Measurements from ENCODE around the gene AGER. TPM values are rescaled to one million over a fixed set of nuclear protein-coding genes. Genes with fewer than 3 reads are reported as not detected.

Gene AGER
- total and polyA plus RNA-seq, 9 donors = 3.7 to 17.1 (median 10.1) TPM

DNA sequence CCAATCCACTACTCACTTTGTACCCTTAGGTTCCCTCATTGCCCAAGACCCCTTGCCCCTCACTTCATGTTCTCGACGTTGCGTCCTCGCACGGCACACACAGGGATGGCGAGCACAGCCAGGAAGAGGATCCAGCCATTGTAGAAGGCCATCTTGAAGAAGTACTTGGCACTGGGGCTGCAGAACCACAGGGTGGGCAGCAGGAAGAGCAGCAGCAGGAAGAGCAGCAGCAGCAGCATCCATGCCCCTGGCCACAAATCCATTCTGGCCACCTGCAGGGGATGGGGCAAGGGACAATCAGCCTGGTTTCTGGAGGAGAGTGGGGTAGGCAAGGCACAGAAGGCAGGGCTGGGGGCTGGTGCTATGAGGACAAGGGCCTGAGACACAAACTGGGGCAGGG is 12.8 kb downstream of the AGER start:
- Histone ChIP-seq H3K9me3 (replicated peaks; ENCODE audit: control insufficient read depth, low read depth, low read length) (no peaks in the 10 kb centered on the region), H3K27me3 (ENCODE audit: control insufficient read depth, insufficient read depth, low read length) (no peaks in the 10 kb centered on the region), H3K4me1 (ENCODE audit: control insufficient read depth, insufficient read depth, low read length) (peaks cover 16% of the 10 kb centered on the region), H3K27ac (ENCODE audit: low read length) (no peak overlapping the region), H3K36me3 (ENCODE audit: control insufficient read depth, insufficient read depth, low read length) (peaks cover 57% of the 10 kb centered on the region), H3K4me3 (ENCODE audit: low read length) (no peak overlapping the region)
- 96% methylated on average over 6 of the region's 6 CpGs for WGBS (ENCODE audit: insufficient coverage)
- no peak for DNase-seq

DNA sequence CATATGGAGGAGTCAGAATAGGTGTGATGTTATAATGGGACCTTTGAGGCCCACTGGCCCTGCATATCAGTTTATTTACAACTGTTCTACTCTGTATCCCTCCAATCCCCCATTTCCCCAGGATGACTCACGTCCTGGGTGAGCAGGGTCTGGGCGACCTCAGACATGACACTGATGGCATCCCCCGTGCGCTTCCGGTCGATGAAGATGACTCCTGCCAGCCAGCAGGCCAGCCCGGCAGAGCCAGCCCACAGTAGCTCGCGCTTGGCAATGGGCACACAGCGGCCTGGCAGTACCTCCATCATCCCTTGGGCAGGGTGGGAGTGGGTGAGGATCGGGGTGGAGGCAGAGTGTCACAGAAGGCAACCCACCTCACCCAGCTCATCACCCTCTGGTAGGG is 13.8 kb downstream of the AGER start:
- Histone ChIP-seq H3K4me3 (ENCODE audit: low read length) (no peak overlapping the region), H3K9me3 (replicated peaks; ENCODE audit: control insufficient read depth, low read depth, low read length) (no peaks in the 10 kb centered on the region), H3K4me1 (ENCODE audit: control insufficient read depth, insufficient read depth, low read length) (peaks cover 12% of the 10 kb centered on the region), H3K27ac (ENCODE audit: low read length) (no peak overlapping the region), H3K36me3 (ENCODE audit: control insufficient read depth, insufficient read depth, low read length) (peaks cover 60% of the 10 kb centered on the region), H3K27me3 (ENCODE audit: control insufficient read depth, insufficient read depth, low read length) (no peaks in the 10 kb centered on the region)
- DNase-seq = peak; percentile 3
- 88% methylated on average over 3 of the region's 11 CpGs for WGBS (ENCODE audit: insufficient coverage)

DNA sequence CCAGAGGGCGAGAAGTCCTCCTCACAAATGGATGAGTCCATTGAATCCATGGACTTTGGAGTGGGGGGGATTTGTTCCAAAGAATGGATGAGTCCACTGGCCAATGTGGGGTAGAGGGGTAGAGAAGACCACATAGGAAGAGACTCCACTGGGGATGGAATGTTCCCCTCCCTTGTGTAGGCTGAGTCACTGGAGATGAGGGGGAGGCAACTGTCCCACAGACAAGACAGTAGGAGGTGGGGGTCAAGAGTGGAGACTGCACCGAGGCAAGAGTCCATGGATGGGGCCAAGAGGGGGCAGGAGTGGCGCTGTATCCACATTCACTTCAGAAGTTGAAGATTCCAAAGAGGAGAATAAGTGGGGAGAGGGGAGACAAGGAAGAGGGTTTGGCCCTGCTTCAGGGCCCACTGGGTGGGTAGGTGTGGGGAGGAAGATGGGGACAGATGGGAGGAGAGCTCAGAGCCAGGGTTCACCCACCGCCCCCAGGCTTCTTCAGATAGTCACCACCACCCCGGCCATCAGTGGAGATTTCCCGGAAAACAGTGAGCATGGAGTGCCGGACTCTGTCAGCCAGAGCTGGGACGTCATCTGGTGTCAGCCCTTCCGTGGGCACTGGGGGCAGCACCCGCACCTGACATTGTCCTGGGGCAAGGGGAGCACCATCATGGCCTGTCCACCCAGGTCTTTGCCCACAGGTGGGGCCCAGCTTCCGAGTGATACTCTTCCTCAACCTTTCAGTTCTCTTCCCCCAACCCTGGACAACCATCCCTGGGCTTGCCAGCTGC is 15.1 kb downstream of the AGER start:
- peak; percentile 4 for DNase-seq
- Histone ChIP-seq H3K27ac (ENCODE audit: low read length) (no peak overlapping the region), H3K4me3 (ENCODE audit: low read length) (no peak overlapping the region), H3K4me1 (ENCODE audit: control insufficient read depth, insufficient read depth, low read length) (peaks cover 7% of the 10 kb centered on the region), H3K27me3 (ENCODE audit: control insufficient read depth, insufficient read depth, low read length) (no peaks in the 10 kb centered on the region), H3K9me3 (replicated peaks; ENCODE audit: control insufficient read depth, low read depth, low read length) (no peaks in the 10 kb centered on the region), H3K36me3 (ENCODE audit: control insufficient read depth, insufficient read depth, low read length) (peaks cover 66% of the 10 kb centered on the region)
- WGBS (ENCODE audit: insufficient coverage) = 90% methylated on average over 9 of the region's 11 CpGs

DNA sequence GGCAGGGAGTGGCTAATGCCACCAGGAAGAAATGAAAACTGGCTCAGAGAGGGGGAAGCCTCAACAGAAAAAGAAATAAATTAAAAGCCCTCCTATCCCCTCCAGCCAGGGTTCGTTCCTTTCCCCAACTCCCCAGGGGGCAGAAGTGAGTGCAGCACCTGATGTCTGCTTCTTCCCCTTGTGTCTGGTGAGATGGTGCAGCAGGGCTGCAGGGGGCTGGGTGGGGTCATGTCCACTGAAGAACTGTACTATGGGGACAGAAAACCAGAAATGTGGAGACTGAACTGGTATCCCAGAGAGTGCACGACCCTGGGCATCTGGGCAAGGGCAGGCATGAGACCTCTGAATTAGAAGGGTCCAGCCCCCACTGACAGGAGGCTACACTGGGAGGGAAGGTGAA is 15.7 kb downstream of the AGER start:
- no peak overlapping the region for H3K27ac ChIP-seq (ENCODE audit: low read length)
- DNase-seq = peak; percentile 10
- WGBS (ENCODE audit: insufficient coverage) = 100% methylated on average over 1 of the region's 2 CpGs
- peaks cover 7% of the 10 kb centered on the region for H3K4me1 ChIP-seq (ENCODE audit: control insufficient read depth, insufficient read depth, low read length)
- H3K36me3 ChIP-seq (ENCODE audit: control insufficient read depth, insufficient read depth, low read length) = peaks cover 68% of the 10 kb centered on the region
- no peak overlapping the region for H3K4me3 ChIP-seq (ENCODE audit: low read length)
- H3K27me3 ChIP-seq (ENCODE audit: control insufficient read depth, insufficient read depth, low read length) = no peaks in the 10 kb centered on the region
- no peaks in the 10 kb centered on the region for H3K9me3 ChIP-seq (replicated peaks; ENCODE audit: control insufficient read depth, low read depth, low read length)

DNA sequence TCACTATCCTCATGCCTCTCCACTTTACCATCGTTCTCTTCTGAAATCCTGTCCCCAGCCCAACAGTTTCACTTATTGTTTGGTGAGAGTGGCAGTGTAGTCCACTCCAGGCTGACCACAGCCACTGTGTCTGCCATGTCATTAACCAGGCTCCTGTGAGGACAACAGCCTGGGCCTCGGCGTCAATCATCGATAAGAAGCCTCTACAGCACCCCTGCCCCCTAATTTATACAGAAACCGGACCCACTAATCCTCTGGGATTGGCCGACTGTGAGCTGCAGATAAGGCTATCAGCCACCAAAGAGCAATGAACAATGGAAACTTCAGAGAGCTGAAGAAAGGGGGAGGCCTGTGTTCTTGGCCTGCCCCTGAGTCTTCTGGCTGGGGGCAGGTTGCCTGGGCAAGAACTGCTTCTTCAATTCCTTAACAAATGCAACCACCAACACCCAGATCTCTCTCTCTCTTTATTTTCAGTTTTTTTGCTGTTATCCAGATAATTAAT is 16.2 kb downstream of the AGER start:
- DNase-seq = peak; percentile 3
- no peak overlapping the region for H3K4me3 ChIP-seq (ENCODE audit: low read length)
- no peaks in the 10 kb centered on the region for H3K27me3 ChIP-seq (ENCODE audit: control insufficient read depth, insufficient read depth, low read length)
- peaks cover 5% of the 10 kb centered on the region for H3K4me1 ChIP-seq (ENCODE audit: control insufficient read depth, insufficient read depth, low read length)
- 27% methylated on average over 4 of the region's 6 CpGs for WGBS (ENCODE audit: insufficient coverage)
- peak overlapping the region; percentile 20 for H3K27ac ChIP-seq (ENCODE audit: low read length)
- no peaks in the 10 kb centered on the region for H3K9me3 ChIP-seq (replicated peaks; ENCODE audit: control insufficient read depth, low read depth, low read length)
- peaks cover 67% of the 10 kb centered on the region for H3K36me3 ChIP-seq (ENCODE audit: control insufficient read depth, insufficient read depth, low read length)

DNA sequence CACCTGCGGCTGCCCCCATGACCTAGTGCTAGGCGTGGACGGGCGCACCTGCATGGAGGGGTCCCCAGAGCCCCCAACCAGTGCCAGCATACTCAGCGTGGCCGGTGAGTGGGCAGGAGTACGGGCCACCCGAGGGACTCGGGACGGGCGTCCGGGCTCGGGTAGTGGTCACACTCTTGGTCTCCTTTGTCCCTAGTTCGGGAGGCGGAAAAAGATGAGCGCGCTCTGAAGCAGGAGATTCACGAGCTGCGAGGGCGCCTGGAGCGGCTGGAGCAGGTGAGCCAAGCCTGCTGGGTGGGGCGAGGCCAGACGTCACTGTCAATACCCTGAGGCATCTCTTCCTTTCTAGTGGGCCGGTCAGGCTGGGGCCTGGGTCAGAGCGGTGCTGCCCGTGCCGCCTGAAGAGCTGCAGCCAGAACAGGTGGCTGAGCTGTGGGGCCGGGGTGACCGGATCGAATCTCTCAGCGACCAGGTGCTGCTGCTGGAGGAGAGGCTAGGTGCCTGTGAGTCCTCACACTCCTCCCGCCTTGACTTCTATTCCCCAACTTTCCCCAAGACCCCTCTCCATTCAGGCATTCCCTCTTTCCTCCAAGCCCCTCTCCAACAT is 16.8 kb downstream of the AGER start:
- peak overlapping the region; percentile 20 for H3K27ac ChIP-seq (ENCODE audit: low read length)
- peak; percentile 12 for DNase-seq
- WGBS (ENCODE audit: insufficient coverage) = 73% methylated on average over 28 of the region's 32 CpGs

DNA sequence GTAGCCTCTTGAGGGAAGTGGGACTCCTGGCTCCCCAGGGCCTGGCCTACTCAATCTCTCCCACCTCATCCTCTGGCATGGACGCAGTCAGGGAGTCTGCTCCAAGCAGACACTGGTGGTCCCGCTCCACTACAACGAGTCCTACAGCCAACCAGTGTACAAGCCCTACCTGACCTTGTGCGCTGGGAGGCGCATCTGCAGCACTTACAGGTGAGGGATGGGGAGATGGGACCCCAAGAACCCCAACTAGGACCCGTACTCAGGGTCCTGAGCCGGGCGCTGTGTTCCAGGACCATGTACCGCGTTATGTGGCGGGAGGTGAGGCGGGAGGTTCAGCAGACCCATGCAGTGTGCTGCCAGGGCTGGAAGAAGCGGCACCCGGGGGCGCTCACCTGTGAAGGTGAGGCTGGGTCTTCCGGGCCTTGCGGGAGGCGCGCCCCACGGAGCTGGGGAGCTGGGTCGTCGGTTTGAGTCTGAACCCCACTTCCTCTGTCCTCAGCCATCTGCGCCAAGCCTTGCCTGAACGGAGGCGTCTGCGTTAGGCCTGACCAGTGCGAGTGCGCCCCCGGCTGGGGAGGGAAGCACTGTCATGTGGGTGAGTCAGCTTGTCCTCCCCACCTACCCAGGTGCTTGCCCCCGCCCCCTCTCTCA is 17.5 kb downstream of the AGER start:
- 80% methylated on average over 20 of the region's 30 CpGs for WGBS (ENCODE audit: insufficient coverage)
- Histone ChIP-seq H3K27ac (ENCODE audit: low read length) (no peak overlapping the region), H3K4me3 (ENCODE audit: low read length) (no peak overlapping the region), H3K4me1 (ENCODE audit: control insufficient read depth, insufficient read depth, low read length) (peaks cover 3% of the 10 kb centered on the region), H3K36me3 (ENCODE audit: control insufficient read depth, insufficient read depth, low read length) (peaks cover 77% of the 10 kb centered on the region), H3K27me3 (ENCODE audit: control insufficient read depth, insufficient read depth, low read length) (no peaks in the 10 kb centered on the region), H3K9me3 (replicated peaks; ENCODE audit: control insufficient read depth, low read depth, low read length) (no peaks in the 10 kb centered on the region)
- peak; percentile 7 for DNase-seq

More for the DNA sequence above, 16.8 kb downstream of the AGER start:
- no peaks in the 10 kb centered on the region for H3K9me3 ChIP-seq (replicated peaks; ENCODE audit: control insufficient read depth, low read depth, low read length)
- H3K4me3 ChIP-seq (ENCODE audit: low read length) = no peak overlapping the region
- H3K36me3 ChIP-seq (ENCODE audit: control insufficient read depth, insufficient read depth, low read length) = peaks cover 73% of the 10 kb centered on the region
- H3K27me3 ChIP-seq (ENCODE audit: control insufficient read depth, insufficient read depth, low read length) = no peaks in the 10 kb centered on the region
- H3K4me1 ChIP-seq (ENCODE audit: control insufficient read depth, insufficient read depth, low read length) = peaks cover 3% of the 10 kb centered on the region

DNA sequence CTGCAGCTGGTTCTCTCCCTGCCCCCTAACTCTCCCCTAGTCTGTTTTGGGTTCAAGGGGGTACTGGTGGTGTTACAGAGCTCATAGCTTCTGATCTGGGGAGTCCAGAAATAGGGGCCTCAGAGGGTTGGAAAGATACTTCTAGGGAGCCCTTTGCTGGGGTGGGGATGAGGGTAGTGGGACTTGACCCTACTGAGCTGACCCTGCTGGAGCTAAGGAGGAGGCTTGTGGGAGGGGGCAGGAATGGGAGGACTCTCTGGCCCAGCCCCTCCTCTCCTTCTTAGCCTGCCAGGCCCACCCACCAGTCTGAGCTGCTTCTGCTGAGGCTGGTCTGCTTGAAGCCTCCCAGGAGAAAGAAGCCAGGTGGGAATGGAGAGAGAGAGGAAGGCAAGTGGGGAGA is 19.8 kb downstream of the AGER start, which contains the start of gene EGFL8:
Gene EGFL8 (plus strand): TSS at position 301 of the 400 bp plus-strand sequence. CDS start 1,571 bp downstream, outside the sequence.
- H3K27me3 ChIP-seq (ENCODE audit: control insufficient read depth, insufficient read depth, low read length) = no peaks in the 10 kb centered on the region
- H3K4me3 ChIP-seq (ENCODE audit: low read length) = no peak within 1 kb of the TSS
- H3K4me1 ChIP-seq (ENCODE audit: control insufficient read depth, insufficient read depth, low read length) = peaks cover 3% of the 10 kb centered on the region
- H3K27ac ChIP-seq (ENCODE audit: low read length) = peak within 1 kb of the TSS; percentile 35
- DNase-seq = peak; percentile 25
- no peaks in the 10 kb centered on the region for H3K9me3 ChIP-seq (replicated peaks; ENCODE audit: control insufficient read depth, low read depth, low read length)
- peaks cover 63% of the 10 kb centered on the region for H3K36me3 ChIP-seq (ENCODE audit: control insufficient read depth, insufficient read depth, low read length)

DNA sequence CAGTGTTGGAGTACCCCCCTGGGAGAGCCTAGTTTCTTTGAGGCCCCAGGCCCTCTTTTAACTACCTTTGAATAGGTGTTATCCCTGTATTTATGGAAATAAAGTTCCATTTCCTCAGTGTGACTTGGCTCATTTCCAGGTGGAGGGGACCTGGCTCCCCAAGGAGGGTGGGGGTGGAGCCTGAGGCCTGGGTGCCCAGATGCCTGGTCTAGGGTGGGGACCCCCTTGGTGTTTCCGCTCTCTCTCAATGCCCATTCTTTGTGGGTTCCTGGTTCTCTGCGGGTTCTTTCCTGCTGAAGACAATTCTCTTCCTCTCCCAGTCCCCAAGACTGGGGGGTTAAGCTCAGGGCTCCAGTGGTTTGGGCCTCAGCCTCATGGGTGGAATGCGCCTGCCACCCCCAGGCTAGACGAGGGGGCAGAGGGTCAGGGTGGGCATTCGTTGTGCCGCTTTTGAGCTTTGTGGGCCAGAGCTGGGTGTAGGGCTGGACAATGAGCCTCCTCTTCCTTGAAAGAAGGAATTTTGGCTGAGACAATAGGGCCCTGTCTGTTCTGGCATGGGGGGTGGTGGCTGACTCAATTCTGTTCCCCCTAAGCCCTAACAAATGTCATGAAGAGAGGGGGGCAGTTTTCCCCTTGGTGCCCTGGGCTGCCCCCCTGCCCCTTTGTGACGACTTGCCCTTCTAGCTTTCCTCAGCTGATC is 20.3 kb downstream of the AGER start:
- peak overlapping the region; percentile 35 for H3K27ac ChIP-seq (ENCODE audit: low read length)
- peaks cover 3% of the 10 kb centered on the region for H3K4me1 ChIP-seq (ENCODE audit: control insufficient read depth, insufficient read depth, low read length)
- peaks cover 62% of the 10 kb centered on the region for H3K36me3 ChIP-seq (ENCODE audit: control insufficient read depth, insufficient read depth, low read length)
- H3K27me3 ChIP-seq (ENCODE audit: control insufficient read depth, insufficient read depth, low read length) = no peaks in the 10 kb centered on the region
- H3K9me3 ChIP-seq (replicated peaks; ENCODE audit: control insufficient read depth, low read depth, low read length) = no peaks in the 10 kb centered on the region
- whole genome bisulfite sequencing (ENCODE audit: insufficient coverage) = 79% methylated on average over 5 of the region's 7 CpGs
- H3K4me3 ChIP-seq (ENCODE audit: low read length) = no peak overlapping the region
- no peak for DNase-seq

DNA sequence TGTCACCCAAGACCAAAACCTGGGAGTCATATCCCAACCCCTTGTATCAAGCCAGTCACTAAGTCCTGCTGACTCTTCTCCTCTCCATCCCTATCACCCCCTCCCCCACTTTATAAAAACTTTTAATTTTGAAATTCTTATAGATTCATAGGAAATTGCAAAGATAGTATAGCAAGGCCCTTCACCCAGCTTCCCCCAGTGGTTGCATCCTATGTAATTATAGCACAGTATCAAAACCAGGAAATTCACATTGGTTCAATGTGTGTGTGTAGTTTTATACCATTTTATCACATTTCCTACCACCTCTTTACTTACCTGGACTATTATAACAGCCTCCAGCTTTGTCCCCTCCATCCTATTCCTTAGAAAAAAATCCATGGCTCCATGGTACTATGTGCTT is 26.0 kb downstream of the AGER start:
- Histone ChIP-seq H3K4me3 (ENCODE audit: low read length) (no peak overlapping the region), H3K27me3 (ENCODE audit: control insufficient read depth, insufficient read depth, low read length) (peaks cover 3% of the 10 kb centered on the region), H3K9me3 (replicated peaks; ENCODE audit: control insufficient read depth, low read depth, low read length) (peaks cover 2% of the 10 kb centered on the region), H3K36me3 (ENCODE audit: control insufficient read depth, insufficient read depth, low read length) (peaks cover 52% of the 10 kb centered on the region), H3K27ac (ENCODE audit: low read length) (no peak overlapping the region), H3K4me1 (ENCODE audit: control insufficient read depth, insufficient read depth, low read length) (peaks cover 20% of the 10 kb centered on the region)
- DNase-seq = no peak

Measured in muscle of leg (tissue), 11 donors.